ENCODE data around the gene C15orf39.

C15orf39 gene

GRCh38 chr15:75208501-75209288, 7.0 kb downstream of the C15orf39 start:
- DNase-seq (ENCODE audit: low spot score), result no peak
- no peak for TF ChIP-seq CTCF (IDR thresholded peaks at IDR 0.05; ENCODE audit: borderline replicate concordance, control extremely low read depth, extremely low read depth, insufficient read depth, missing control alignments)
- in situ Hi-C loops (cut with MboI; ENCODE audit: low sequenced_read_pairs, unreplicated experiment), result loop anchor here (10.0 kb wide), 1 partner anchor 114 kb away; no protein-coding TSS in a partner anchor

- DNase-seq (ENCODE audit: low spot score), result no peak
- no peak for TF ChIP-seq CTCF (IDR thresholded peaks at IDR 0.05; ENCODE audit: borderline replicate concordance, control extremely low read depth, extremely low read depth, insufficient read depth, missing control alignments)
- in situ Hi-C loops (cut with MboI; ENCODE audit: low sequenced_read_pairs, unreplicated experiment), result loop anchor here (10.0 kb wide), 1 partner anchor 114 kb away; no protein-coding TSS in a partner anchor
Measured at GRCh38 chr15:75209289-75209676, 7.6 kb downstream of the C15orf39 start.

GRCh38 chr15:75210811-75211230, 9.1 kb downstream of the C15orf39 start:
- TF ChIP-seq CTCF (IDR thresholded peaks at IDR 0.05; ENCODE audit: borderline replicate concordance, control extremely low read depth, extremely low read depth, insufficient read depth, missing control alignments), result no peak
- in situ Hi-C loops (cut with MboI; ENCODE audit: low sequenced_read_pairs, unreplicated experiment), result no loop called here
- no peak for DNase-seq (ENCODE audit: low spot score)

- DNase-seq (ENCODE audit: low spot score), result no peak
- in situ Hi-C loops (cut with MboI; ENCODE audit: low sequenced_read_pairs, unreplicated experiment), result no loop called here
Measured at GRCh38 chr15:75211436-75212199, 9.9 kb downstream of the C15orf39 start.

GRCh38 chr15:75212200-75212858, 10.6 kb downstream of the C15orf39 start:
- TF ChIP-seq CTCF (IDR thresholded peaks at IDR 0.05; ENCODE audit: borderline replicate concordance, control extremely low read depth, extremely low read depth, insufficient read depth, missing control alignments), result no peak
- no peak for DNase-seq (ENCODE audit: low spot score)
- in situ Hi-C loops (cut with MboI; ENCODE audit: low sequenced_read_pairs, unreplicated experiment), result no loop called here

More at GRCh38 chr15:75211436-75212199, 9.9 kb downstream of the C15orf39 start:
- TF ChIP-seq CTCF (IDR thresholded peaks at IDR 0.05; ENCODE audit: borderline replicate concordance, control extremely low read depth, extremely low read depth, insufficient read depth, missing control alignments), result no peak

GRCh38 chr15:75213212-75213767, 11.6 kb downstream of the C15orf39 start:
- no peak for DNase-seq (ENCODE audit: low spot score)
- TF ChIP-seq CTCF (IDR thresholded peaks at IDR 0.05; ENCODE audit: borderline replicate concordance, control extremely low read depth, extremely low read depth, insufficient read depth, missing control alignments), result no peak
- in situ Hi-C loops (cut with MboI; ENCODE audit: low sequenced_read_pairs, unreplicated experiment), result no loop called here
